ENCODE measurements around the gene PLD3.

- TF ChIP-seq CTCF (conservative IDR thresholded peaks at IDR 0.05; ENCODE audit: low read depth, low read length) (no peak), EZH2 (IDR thresholded peaks at IDR 0.05; ENCODE audit: low read length, unreplicated experiment) (no peak)
Measured at GRCh38 chr19:40335855-40336600, 12.5 kb upstream of the PLD3 start.
